GM19463 (cell line): ENCODE measurements around the gene CPD.
"Not testable (repeated sequence)": the region's sequence is repeated elsewhere in the genome, so short reads cannot be mapped to it uniquely, and the experiment has no call there.

Experiments used
- ATAC-seq: cut with Tn5 transposase; IDR thresholded peaks from one replicate; pipeline ENCODE4 v1.9.1; 2021; ENCODE audit warnings: mild to moderate bottlenecking, moderate library complexity; ENCODE audit not compliant: unreplicated experiment

CPD gene

GRCh38 chr17:30424471-30424870, 45.7 kb downstream of the CPD start:
- no peak for ATAC-seq

GRCh38 chr17:30426292-30426691, 47.6 kb downstream of the CPD start:
- ATAC-seq: no peak

DNA sequence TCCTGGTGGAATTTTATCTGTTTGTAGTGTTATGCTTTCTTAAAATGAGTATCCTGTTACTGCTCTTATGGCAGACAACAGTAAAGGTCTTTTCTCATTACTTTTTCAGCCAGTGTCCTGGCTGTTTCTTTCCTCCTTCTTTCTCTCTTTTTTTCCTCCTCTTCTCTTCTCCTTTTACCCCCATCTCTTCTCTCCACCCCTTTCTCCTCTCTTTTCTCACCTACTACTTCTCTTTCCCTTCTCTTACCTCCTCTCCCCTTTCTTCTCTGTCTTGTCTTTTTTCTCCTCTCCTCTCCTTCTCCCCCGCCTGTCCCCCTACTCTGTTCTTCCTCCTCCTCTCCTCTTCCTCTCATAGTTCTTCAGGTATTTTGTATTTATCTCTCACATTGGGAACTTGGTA, 48.9 kb downstream of the CPD start:
- ATAC-seq: no peak

DNA sequence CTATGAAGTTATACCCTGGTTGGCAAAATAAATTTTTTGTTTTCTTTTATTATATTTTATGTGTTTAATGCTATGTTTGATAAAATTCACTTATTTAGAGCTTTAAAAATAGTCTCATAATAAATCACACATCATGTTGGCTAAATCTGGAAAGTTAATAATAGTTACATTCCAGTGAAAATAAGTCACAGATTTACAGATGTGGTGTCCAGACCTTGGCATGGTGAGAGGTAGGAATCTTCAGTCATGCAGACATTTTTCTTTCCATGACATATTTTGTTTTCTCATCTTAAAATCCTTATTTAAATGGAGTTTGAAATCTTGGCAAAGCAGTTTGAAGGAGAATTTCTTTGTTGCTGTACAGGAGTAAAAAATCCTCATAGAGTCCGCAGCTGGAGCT, 50.4 kb downstream of the CPD start:
- ATAC-seq: no peak

GRCh38 chr17:30433514-30433913, 54.8 kb downstream of the CPD start:
- ATAC-seq: no peak

- ATAC-seq: no peak
Observed at GRCh38 chr17:30436729-30437128, 58.0 kb downstream of the CPD start.

DNA sequence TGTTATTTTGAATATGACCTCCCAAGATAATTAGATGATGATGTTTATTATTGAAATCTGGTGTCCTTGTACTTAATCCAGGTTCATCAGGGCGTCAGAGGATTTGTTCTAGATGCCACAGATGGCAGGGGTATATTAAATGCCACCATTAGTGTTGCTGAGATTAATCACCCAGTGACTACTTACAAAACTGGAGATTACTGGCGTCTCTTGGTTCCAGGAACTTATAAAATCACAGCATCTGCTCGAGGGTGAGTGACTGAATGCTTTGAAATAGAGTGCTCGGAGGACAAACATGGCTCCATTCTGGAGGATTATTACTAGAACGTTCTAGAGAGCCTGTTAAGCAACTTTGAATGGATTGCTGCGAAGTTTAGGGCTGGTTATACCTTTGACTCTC, 65.0 kb downstream of the CPD start:
- no peak for ATAC-seq

DNA sequence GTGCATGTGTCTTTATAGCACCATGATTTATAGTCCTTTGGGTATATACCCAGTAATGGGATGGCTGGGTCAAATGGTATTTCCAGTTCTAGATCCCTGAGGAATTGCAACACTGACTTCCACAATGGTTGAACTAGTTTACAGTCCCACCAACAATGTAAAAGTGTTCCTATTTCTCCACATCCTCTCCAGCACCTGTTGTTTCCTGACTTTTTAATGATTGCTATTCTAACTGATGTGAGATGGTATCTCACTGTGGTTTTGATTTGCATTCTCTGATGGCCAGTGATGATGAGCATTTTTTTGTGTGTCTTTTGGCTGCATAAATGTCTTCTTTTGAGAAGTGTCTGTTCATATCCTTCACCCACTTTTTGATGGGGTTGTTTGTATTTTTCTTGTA, 67.9 kb downstream of the CPD start:
- ATAC-seq: not testable (repeated sequence)

DNA sequence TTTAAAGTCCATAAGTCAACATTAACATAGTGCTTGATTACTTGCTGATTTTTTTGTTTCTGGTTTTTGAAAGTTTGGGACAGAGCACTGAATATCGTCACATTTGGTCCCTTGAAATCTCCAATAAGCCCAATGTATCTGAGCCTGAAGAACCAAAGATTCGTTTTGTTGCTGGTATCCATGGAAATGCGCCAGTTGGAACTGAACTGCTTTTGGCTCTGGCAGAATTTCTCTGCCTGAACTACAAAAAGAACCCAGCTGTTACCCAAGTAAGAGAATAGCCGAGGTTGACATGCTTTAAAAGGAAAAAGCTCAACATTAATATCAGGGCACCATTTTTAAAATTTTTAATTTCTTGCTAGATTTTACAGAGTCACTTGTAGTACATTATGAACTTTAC, 70.8 kb downstream of the CPD start:
- ATAC-seq: no peak

DNA sequence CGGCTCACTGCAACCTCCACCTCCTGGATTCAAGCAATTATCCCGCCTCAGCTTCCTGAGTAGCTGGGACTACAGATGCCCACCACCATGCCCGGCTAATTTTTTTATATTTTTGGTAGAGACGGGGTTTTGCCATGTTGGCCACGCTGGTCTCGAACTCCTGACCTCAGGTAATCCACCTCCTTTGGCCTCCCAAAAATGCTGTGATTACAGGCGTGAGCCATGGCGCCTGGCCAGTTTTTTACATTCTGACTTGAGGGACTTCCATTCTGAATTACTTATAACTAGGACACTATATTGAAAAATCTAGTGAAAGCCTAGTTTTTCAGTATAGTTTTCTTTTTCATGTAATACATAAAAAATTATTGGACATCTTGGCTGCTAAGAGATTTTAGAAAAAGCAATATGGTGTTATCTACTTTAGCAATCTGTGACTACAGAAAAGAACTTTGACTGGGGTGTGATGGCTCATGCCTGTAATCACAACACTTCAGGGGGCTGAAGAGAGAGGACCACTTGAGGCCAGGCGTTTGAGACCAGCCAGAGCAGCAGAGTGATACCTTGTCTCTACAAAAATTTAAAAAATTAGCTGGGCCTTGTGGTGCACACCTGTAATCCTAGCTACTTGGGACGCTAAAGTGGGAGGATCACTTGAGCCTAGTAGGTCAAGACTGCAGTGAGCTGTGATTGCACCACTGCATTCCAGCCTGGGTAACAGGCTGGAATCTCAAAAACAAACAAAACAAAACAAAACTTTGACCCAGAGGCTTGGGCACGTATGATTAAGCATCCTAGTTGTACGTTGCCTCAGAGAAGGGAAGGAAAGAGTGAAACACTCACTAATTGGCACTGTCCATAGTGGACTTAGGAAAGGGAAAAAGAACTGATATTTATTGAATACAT, 71.6 kb downstream of the CPD start:
- ATAC-seq: no peak

- no peak for ATAC-seq
Observed at GRCh38 chr17:30454635-30455034, 75.9 kb downstream of the CPD start.

DNA sequence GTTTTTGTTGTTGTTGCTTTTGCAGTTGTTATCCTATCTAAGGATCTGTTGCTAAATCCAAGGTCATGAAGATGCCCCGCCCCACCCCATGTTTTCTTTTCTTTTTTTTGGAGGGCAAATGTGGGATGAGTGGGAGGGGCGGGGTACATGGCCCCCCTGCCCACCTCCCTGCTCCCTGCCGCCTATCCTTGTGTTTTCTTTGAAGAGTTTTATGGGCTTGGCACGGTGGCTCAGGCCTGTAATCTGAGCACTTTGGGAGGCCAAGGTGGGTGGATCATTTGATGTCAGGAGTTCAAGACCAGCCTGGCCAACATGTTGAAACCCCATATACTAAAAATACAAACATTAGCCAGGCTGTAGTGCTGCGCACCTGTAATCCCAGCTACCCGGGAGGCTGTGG, 79.6 kb downstream of the CPD start:
- no peak for ATAC-seq

DNA sequence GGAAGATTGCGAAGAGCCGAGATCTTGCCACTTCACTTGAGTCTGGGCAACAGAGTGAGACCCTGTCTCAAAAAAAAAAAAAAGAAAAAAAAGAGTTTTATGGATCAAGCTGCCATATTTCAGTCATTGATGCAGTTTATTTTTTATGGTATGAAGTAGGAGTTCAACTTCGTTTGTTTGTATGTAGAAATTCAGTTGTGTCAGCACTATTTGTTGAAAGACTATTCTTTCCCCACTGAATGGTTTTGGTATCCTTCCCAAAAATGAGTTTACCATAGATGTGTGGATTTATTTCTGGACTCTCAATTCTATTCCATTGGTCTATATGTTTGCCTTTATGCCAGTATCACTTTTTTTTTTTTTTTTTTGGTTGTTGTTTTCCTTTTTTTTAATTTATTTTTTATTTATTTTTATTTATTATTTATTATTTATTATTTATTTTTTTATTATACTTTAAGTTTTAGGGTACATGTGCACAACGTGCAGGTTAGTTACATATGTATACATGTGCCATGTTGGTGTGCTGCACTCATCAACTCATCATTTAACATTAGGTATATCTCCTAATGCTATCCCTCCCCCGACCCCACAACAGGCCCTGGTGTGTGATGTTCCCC, 80.2 kb downstream of the CPD start:
- not testable (repeated sequence) for ATAC-seq

DNA sequence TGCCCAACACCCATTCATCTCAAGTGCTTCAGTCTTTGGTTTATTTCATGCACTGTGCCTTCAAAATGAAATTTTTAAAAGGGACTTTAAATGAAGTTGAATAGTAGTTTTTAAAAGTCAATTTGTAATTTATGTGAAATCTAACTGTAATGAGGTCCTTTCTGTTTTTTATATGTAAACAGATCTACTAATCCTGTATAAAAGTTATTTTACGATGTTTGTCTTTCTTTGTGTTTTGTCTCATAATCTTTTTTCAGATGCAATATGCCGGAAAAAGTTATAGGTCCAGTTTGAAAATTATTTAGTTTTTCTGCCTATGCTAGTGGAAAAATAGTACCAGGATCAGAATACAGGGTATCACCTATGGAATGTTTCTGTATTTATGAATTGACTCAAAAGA, 89.7 kb downstream of the CPD start:
- no peak for ATAC-seq

- ATAC-seq: no peak
Observed at GRCh38 chr17:30472238-30472890, 93.6 kb downstream of the CPD start.

DNA sequence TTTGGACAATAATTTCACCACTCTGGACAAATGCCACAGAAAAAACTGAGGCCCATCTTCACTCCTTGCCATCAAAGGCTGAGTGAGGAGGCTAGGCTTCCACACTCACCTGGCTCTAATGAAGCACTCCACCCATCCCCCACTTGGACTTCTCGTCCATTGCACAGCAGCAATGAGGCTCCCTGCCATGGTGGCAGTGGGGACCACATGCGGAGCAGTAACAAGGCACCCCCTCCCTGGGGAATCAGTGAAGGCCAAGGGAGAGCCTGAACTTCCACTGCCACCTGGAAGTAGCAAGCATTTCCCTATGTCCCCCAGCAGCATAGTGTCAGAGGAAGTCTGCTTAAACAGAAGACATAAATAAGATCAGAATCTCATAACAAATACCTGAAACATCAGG, 96.5 kb downstream of the CPD start:
- no peak for ATAC-seq

DNA sequence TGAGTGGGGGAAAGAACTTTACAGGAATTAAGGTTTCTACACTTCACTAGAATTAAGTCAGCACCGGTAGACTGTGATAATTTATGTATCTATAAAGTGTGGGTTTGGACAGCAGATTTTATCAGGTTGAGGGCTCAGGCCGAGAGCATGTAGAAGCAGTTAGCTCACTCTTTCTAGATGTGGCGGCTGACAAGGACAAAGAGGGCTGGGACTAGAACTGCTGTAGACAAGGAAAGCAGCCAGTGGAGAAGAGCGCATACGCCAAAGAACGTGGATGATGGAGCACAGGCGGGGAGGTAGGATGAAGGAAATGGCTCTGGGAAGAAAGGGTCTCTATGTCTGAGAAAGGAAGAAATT, 98.0 kb downstream of the CPD start:
- ATAC-seq: no peak

DNA sequence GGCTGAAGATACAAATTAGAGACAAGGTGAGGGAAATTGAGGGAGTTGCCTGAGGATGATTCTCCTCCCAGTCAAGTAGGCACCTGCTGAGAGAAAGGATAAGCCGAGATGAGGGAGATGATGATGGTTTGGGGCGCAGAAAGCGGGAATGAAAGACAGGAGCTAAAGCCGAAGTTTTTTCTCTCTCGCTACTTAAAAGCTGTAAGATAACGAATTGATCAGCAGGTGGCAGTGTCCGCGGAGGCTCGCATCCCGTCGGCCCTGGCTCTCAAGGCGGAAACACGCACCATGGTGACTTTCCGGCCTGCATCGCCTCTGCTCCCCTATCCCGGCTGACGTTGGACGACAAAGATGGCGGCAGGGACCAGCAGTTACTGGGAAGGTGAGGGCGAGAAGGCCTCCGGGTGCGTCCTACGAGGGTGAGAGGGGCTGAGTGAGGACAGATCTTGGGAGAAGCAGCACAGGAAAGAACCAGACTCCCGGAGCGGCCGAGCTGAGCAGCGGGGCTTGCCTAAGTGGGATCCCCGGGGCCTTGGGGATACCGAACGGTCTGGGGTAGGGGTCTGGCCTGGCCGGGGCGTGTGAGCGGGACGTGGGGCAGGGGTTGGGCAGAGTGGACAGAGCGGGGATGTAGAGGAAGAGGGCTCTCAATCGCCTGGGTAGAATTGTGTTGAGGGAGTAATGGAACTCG, 98.5 kb downstream of the CPD start, which contains the start of gene GOSR1:
TSS of gene GOSR1 (plus strand) at position 326 of the 691 bp plus-strand sequence. CDS start at position 352, 26 bp downstream.
- peak; percentile 98 for ATAC-seq

DNA sequence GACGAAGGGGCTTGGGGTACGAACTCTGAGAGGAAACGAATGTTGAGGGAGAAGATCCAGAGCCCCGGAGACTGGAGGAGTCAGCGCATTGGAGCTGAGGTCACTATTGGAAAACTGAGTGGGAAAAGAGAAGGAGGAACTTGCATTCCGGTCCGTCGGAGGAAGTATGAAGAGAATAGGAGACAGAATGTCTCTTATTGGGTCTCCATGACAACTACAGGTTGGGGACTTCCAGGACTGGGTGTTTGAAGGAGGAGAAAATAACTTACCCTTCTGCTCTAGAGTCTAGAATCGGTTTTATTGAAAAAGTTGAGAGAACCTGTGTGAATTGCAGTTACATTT, 99.0 kb downstream of the CPD start:
- no peak for ATAC-seq

DNA sequence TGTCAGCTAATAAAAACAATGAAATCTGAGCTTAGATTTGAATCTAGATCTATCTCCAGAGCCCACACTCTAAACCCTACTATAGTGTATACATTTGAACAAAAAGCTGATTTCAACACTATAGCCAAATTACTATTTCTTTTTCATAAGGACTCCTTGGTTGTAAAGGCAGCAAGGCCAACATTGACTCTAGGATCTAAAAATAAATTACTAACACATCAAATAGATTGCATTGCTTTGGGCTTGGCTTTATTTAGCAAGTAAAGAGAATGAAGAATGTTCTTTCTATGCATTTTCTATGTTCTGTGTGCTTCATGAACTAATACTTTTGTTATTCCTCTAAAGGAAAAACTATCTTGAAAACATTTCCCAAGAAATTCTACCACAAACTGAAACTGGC, 103.8 kb downstream of the CPD start:
- no peak for ATAC-seq

DNA sequence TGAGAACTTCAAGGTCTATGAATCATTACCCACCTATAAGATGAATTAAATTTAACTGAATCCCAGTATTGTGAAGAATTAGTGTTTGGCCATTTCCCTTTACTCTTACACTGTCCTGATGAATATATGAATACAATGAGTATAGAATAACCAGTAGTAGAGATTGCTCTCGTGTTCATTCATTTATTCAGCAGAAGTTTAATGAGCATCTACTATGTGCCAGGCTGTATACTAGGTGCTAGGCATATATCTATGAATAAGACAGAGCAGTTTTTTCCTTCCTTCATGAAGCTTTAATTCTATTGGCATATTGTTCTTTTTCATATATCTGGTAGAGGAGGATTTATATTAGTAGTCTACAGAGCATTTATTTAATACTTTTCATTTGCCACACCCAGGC, 104.4 kb downstream of the CPD start:
- no peak for ATAC-seq
